GM12878 (cell line): ENCODE results near the gene HIVEP3. TPM values are rescaled to one million over a fixed set of nuclear protein-coding genes. Genes with fewer than 3 reads are reported as not detected.
A peak's percentile ranks its signal among the peaks of the same experiment; 100 is the strongest.

Experiments used
- ATAC-seq: fragments of 200-7000 bp; cut with Tn5 transposase; 3 replicates; pipeline ENCODE4 v1.9.1; 2020; ENCODE audit warnings: mild to moderate bottlenecking, moderate library complexity
- BruUV-seq: library from RNA; stranded (reverse); fragments of 400-500 nt; replicated peaks from 2 replicates; lab custom pipeline; 2021; lab: Mats Ljungman, UMichigan
- CTCF ChIA-PET: fragments of 300-600 bp; sonication (Branson Sonifier 250); formaldehyde crosslinking; extraction: SDS; loops from one replicate; lab custom pipeline; 2021; ENCODE audit warnings: inconsistent platforms; lab: Yijun Ruan, JAX
- POLR2A ChIA-PET: fragments of 350-600 bp; formaldehyde crosslinking; extraction: SDS; loops from one replicate; lab custom pipeline; 2021; ENCODE audit warnings: inconsistent platforms; lab: Charles Lee
- RAD21 ChIA-PET: fragments of 300-600 bp; sonication (Branson Sonifier 250); formaldehyde crosslinking; loops from one replicate; lab custom pipeline; 2023; ENCODE audit warnings: antibody characterized with exemption; ENCODE audit not compliant: unreplicated experiment; lab: Charles Lee
- SMC1A ChIA-PET: fragments of 300-600 bp; sonication (Branson Sonifier 250); formaldehyde crosslinking; loops from one replicate; lab custom pipeline; 2023; ENCODE audit not compliant: unreplicated experiment, uncharacterized antibody; lab: Charles Lee
- DNase-seq: peaks from one replicate; pipeline ENCODE4 v3.0.0-alpha.2; 2011; ENCODE audit warnings: low read depth, low spot score
- FAIRE-seq: peaks from 3 replicates; lab custom pipeline; 2011; peaks lifted over from hg19 to GRCh38; lab: Jason Lieb, UNC
- H2AFZ ChIP-seq: 2 replicates; pipeline ENCODE4 v1.6.0; 2011; ENCODE audit warnings: low read depth, low read length, control low read depth; ENCODE audit not compliant: control insufficient read depth
- H3K27ac ChIP-seq: 2 replicates; pipeline ENCODE4 v1.5.1; 2011; ENCODE audit warnings: control low read depth; ENCODE audit not compliant: control insufficient read depth, insufficient read depth
- H3K27me3 ChIP-seq, 2 experiments: replicated peaks in 1 of 2; 2 replicates each; pipeline versions ENCODE4 v1.6.0 to v1.6.1; 2011; ENCODE audit warnings: low read length in 1 of 2; ENCODE audit not compliant: control insufficient read depth in 2 of 2, insufficient read depth in 2 of 2
- H3K36me3 ChIP-seq, 2 experiments: 2 replicates each; pipeline ENCODE4 v1.5.1; 2011; ENCODE audit warnings: low read length in 1 of 2; ENCODE audit not compliant: control insufficient read depth in 2 of 2, insufficient read depth in 2 of 2
- H3K4me1 ChIP-seq: 2 replicates; pipeline ENCODE4 v1.6.1; 2011; ENCODE audit warnings: mild to moderate bottlenecking, low read length, moderate library complexity, mixed read lengths; ENCODE audit not compliant: control insufficient read depth, insufficient read depth
- H3K4me2 ChIP-seq: 2 replicates; pipeline ENCODE4 v1.6.0; 2011; ENCODE audit warnings: control low read depth; ENCODE audit not compliant: control insufficient read depth, insufficient read depth
- H3K4me3 ChIP-seq: fragments of 200-600 bp; sonication (generic); 2 replicates; pipeline ENCODE4 v1.5.1; 2016
- H3K79me2 ChIP-seq: 2 replicates; pipeline ENCODE4 v1.6.0; 2011; ENCODE audit warnings: low read length; ENCODE audit not compliant: control insufficient read depth, insufficient read depth
- H3K9ac ChIP-seq: 2 replicates; pipeline ENCODE4 v1.8.0; 2011; ENCODE audit warnings: low read length, control low read depth, mixed read lengths; ENCODE audit not compliant: control insufficient read depth, insufficient read depth
- H3K9me3 ChIP-seq: replicated peaks from 3 replicates; pipeline ENCODE4 v1.5.1; 2011; ENCODE audit warnings: mild to moderate bottlenecking, low read length; ENCODE audit not compliant: control insufficient read depth, insufficient read depth
- H4K20me1 ChIP-seq: 2 replicates; pipeline ENCODE4 v1.6.0; 2011; ENCODE audit not compliant: control insufficient read depth, insufficient read depth
- ATF7 ChIP-seq: fragments of 450-650 bp; IDR thresholded peaks from 2 replicates; pipeline ENCODE4 v1.6.1; 2016; ENCODE audit warnings: low read depth, mild to moderate bottlenecking
- CHD1 ChIP-seq: IDR thresholded peaks from 2 replicates; pipeline ENCODE4 v1.6.1; 2012; ENCODE audit warnings: low read depth, low read length, improper control_type of control experiment
- CREM ChIP-seq: IDR thresholded peaks from 2 replicates; pipeline ENCODE4 v1.6.1; 2014; ENCODE audit warnings: antibody characterized with exemption, low read depth
- DPF2 ChIP-seq: fragments of 450-650 bp; IDR thresholded peaks from 2 replicates; pipeline ENCODE4 v1.6.1; 2017; ENCODE audit warnings: mild to moderate bottlenecking
- EED ChIP-seq: sonication (generic); IDR thresholded peaks from 2 replicates; pipeline ENCODE4 v1.6.1; 2016; ENCODE audit warnings: antibody characterized with exemption, low read depth
- ESRRA ChIP-seq: IDR thresholded peaks from 2 replicates; pipeline ENCODE4 v1.6.1; 2012; ENCODE audit warnings: mild to moderate bottlenecking, low read length, improper control_type of control experiment
- GATAD2B ChIP-seq: fragments of 450-650 bp; conservative IDR thresholded peaks from 2 replicates; pipeline ENCODE4 v1.6.1; 2017; ENCODE audit warnings: low read depth, mild to moderate bottlenecking, moderate library complexity
- HDGF ChIP-seq: fragments of 450-650 bp; IDR thresholded peaks from 2 replicates; pipeline ENCODE4 v1.6.1; 2016; ENCODE audit warnings: antibody characterized with exemption
- IKZF1 ChIP-seq: fragments of 450-650 bp; conservative IDR thresholded peaks from 2 replicates; pipeline ENCODE4 v1.6.1; 2017; ENCODE audit warnings: antibody characterized with exemption, mild to moderate bottlenecking
- IKZF2 ChIP-seq, 2 experiments: fragments of 450-650 bp; IDR thresholded peaks; 2 replicates each; pipeline ENCODE4 v1.6.1; 2017; ENCODE audit warnings: mild to moderate bottlenecking in 2 of 2, moderate library complexity in 2 of 2
- PAX5 ChIP-seq: IDR thresholded peaks from 2 replicates; pipeline ENCODE4 v1.6.1; 2011; ENCODE audit warnings: low read depth, low read length, borderline replicate concordance
- POLR2A ChIP-seq: IDR thresholded peaks from 2 replicates; pipeline ENCODE4 v1.6.1; 2011; ENCODE audit warnings: low read depth, mild to moderate bottlenecking, low read length
- RUNX3 ChIP-seq: IDR thresholded peaks from 2 replicates; pipeline ENCODE4 v1.6.1; 2012; ENCODE audit warnings: low read length, inconsistent platforms
- SREBF1 ChIP-seq: IDR thresholded peaks from 2 replicates; pipeline ENCODE4 v1.6.1; 2012; ENCODE audit warnings: mild to moderate bottlenecking, low read length
- whole genome bisulfite sequencing: methylation state at CpG from one replicate; pipeline ENCODE4 v1.1.6; 2016; ENCODE audit warnings: low lambda C conversion rate; ENCODE audit not compliant: insufficient replicate concordance, insufficient coverage; ENCODE audit errors: missing lambda C conversion rate; 5-methylcytosine and 5-hydroxymethylcytosine counted together
- in situ Hi-C: fragments of 300-500 bp; cut with MboI; formaldehyde crosslinking; loops from 9 replicates; pipeline ENCODE4 v1.14.3; 2018; ENCODE audit warnings: mixed read lengths
- intact Hi-C: fragments of 100-400 bp; cut with micrococcal nuclease; formaldehyde crosslinking; loops from one replicate; pipeline ENCODE4 v1.14.2; 2022; ENCODE audit not compliant: unreplicated experiment
- polyA plus RNA-seq, 11 experiments: library from polyadenylated mRNA; depleted of rRNA in 4 of 11; unstranded in 6 of 11; stranded (reverse) in 5 of 11; fragments of >200 nt; fragmentation: Nextera tagmentation in 4 of 11; fragmentation: Illumina TruSeq in 1 of 11; extraction: Ambion mirVana in 4 of 11; extraction: Trizol in 1 of 11; gene quantifications; 1 replicate in 1 of 11; 2 replicates in 10 of 11; pipeline versions ENCODE4 v1.2.1 to v1.2.3, GENCODE V29; 2011 to 2016; ENCODE audit warnings: inconsistent platforms in 2 of 11, missing spikeins in 2 of 11, low read depth in 1 of 11
- total RNA-seq, 4 experiments: library from RNA; depleted of rRNA in 3 of 4; stranded (reverse); fragments of >200 nt in 3 of 4; fragmentation: Illumina TruSeq in 1 of 4; extraction: Trizol in 1 of 4; gene quantifications; 2 replicates each; pipeline versions ENCODE4 v1.2.1 to v1.2.3, GENCODE V29; 2013 to 2021
- TF ChIP-seq, protein P1 (sequence below): fragments of 450-650 bp; conservative IDR thresholded peaks from 2 replicates; pipeline ENCODE4 v1.6.1; 2017; ENCODE audit warnings: mild to moderate bottlenecking, moderate library complexity
- TF ChIP-seq, protein P2 (sequence below): fragments of 450-650 bp; IDR thresholded peaks from 2 replicates; pipeline ENCODE4 v1.6.1; 2017; ENCODE audit warnings: mild to moderate bottlenecking, moderate library complexity
- TF ChIP-seq, protein P3 (sequence below): IDR thresholded peaks from 2 replicates; pipeline ENCODE4 v1.6.1; 2011; ENCODE audit warnings: low read depth, mild to moderate bottlenecking, low read length, moderate library complexity, borderline replicate concordance; ENCODE audit errors: extremely low read depth

Gene HIVEP3
- total and polyA plus RNA-seq, 10 of the 15 experiments (the other 5 are each of a cell fraction or from before 2014, with no cell fraction given): 1.8 to 13.6 (median 3.8) TPM

DNA sequence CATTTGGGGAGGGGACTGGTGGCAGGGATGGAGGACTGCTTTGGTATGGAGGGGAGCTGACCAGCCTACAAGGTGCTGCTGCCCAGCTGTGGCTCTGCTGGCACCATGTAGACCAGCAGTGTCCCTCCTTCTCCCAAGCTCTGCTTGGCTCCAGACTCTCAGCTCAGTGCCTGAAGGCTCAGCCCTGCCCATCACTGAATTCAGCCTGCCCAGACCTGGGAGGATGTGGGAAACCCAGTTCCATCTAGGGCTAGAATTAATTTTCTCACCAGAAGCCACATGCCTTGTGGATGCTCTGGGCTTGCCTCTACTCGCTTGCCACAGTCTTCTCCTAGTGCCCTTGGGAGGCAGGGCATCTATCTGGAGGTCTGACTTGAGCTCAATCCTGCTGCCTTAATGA lies 239.2 kb downstream of the HIVEP3 start (continued):
- TF ChIP-seq, protein P1, sequence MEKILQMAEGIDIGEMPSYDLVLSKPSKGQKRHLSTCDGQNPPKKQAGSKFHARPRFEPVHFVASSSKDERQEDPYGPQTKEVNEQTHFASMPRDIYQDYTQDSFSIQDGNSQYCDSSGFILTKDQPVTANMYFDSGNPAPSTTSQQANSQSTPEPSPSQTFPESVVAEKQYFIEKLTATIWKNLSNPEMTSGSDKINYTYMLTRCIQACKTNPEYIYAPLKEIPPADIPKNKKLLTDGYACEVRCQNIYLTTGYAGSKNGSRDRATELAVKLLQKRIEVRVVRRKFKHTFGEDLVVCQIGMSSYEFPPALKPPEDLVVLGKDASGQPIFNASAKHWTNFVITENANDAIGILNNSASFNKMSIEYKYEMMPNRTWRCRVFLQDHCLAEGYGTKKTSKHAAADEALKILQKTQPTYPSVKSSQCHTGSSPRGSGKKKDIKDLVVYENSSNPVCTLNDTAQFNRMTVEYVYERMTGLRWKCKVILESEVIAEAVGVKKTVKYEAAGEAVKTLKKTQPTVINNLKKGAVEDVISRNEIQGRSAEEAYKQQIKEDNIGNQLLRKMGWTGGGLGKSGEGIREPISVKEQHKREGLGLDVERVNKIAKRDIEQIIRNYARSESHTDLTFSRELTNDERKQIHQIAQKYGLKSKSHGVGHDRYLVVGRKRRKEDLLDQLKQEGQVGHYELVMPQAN: no peak
- no peak for TF ChIP-seq PAX5
- no peak for TF ChIP-seq SREBF1
- TF ChIP-seq CHD1: no peak
- no peak for TF ChIP-seq DPF2
- no peak for TF ChIP-seq ATF7
- TF ChIP-seq GATAD2B: no peak

DNA sequence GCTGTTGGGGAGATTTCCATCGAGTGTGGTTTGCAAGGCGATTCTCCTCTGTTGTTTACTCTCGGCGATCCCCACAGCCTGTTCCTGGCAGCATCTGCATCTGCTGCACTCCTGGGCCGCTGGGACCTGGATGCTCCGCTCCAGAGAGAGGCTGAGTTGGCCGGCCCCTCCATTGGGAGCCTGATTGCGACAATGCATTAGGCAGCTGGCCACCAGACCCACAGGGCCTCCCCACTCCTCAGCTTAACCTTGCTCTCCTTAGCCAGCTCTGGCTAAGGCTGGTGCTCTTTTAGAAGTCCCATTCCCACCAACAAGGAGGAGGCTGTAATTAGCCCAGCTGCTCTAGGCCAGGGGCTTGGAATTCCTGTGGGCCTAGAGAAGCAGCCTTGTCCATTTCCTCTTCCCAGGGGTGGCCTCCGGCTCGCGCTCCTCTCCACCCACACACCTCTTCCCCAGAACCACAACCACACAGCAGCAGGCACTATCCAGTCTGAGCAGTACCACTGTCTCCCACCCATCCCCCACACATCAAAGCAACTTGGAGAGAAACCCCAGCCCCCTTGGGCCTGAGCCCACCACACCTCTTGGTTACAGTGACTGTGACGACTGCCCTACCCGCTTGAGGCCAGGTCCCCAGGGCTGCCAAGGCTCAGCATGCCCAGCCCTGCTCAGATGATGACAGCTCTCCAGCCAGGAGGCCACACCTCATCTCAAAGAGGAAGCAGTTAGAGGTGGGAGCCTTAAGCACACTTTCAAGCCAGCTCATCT lies 240.4 kb downstream of the HIVEP3 start:
- Histone ChIP-seq H2AFZ (peak overlapping the region; percentile 35; the same call in 1 of the 2 replicates), H3K27ac (peak overlapping the region; percentile 40; the same call in 1 of the 2 replicates), H3K36me3 (no peaks in the 10 kb centered on the region), H3K4me3 (no peak overlapping the region), H3K27me3 (no peaks in the 10 kb centered on the region)
- ATAC-seq (peak; percentile 82), DNase-seq (no peak)
- BruUV-seq: no TSS peak
- SMC1A ChIA-PET: interaction anchor here (0.7 to 3.2 kb wide), 14 partner anchors 9 to 133 kb away, joined by 3 to 11 read pairs (median 4); no protein-coding TSS in a partner anchor
- CTCF ChIA-PET: interaction anchor here (1.4 to 4.5 kb wide), 2 partner anchors 10 to 20 kb away, joined by 3 to 20 read pairs; no protein-coding TSS in a partner anchor
- RAD21 ChIA-PET: interaction anchor here (1.0 to 3.7 kb wide), 7 partner anchors 11 to 906 kb away, joined by 3 to 16 read pairs (median 4); no protein-coding TSS in a partner anchor
- TF ChIP-seq IKZF1 (peak; percentile 42; the same call in 1 of the 2 replicates), CREM (no peak), EED (peak; percentile 31; the same call in 1 of the 2 replicates), IKZF2 (IDR thresholded peaks at IDR 0.05) (peak in 1 of 2 experiments; percentile 46; a peak in 1 of 4 replicates), HDGF (peak; percentile 63; the same call in 1 of the 2 replicates), POLR2A (0 out of 2 replicates have a peak, but pooled peaks have one; percentile 24), RUNX3 (peak; percentile 49; the same call in 1 of the 2 replicates), ESRRA (no peak)
- TF ChIP-seq, protein P2, sequence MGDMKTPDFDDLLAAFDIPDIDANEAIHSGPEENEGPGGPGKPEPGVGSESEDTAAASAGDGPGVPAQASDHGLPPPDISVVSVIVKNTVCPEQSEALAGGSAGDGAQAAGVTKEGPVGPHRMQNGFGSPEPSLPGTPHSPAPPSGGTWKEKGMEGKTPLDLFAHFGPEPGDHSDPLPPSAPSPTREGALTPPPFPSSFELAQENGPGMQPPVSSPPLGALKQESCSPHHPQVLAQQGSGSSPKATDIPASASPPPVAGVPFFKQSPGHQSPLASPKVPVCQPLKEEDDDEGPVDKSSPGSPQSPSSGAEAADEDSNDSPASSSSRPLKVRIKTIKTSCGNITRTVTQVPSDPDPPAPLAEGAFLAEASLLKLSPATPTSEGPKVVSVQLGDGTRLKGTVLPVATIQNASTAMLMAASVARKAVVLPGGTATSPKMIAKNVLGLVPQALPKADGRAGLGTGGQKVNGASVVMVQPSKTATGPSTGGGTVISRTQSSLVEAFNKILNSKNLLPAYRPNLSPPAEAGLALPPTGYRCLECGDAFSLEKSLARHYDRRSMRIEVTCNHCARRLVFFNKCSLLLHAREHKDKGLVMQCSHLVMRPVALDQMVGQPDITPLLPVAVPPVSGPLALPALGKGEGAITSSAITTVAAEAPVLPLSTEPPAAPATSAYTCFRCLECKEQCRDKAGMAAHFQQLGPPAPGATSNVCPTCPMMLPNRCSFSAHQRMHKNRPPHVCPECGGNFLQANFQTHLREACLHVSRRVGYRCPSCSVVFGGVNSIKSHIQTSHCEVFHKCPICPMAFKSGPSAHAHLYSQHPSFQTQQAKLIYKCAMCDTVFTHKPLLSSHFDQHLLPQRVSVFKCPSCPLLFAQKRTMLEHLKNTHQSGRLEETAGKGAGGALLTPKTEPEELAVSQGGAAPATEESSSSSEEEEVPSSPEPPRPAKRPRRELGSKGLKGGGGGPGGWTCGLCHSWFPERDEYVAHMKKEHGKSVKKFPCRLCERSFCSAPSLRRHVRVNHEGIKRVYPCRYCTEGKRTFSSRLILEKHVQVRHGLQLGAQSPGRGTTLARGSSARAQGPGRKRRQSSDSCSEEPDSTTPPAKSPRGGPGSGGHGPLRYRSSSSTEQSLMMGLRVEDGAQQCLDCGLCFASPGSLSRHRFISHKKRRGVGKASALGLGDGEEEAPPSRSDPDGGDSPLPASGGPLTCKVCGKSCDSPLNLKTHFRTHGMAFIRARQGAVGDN: peak; percentile 29; the same call in 1 of the 2 replicates
- TF ChIP-seq, protein P3, sequence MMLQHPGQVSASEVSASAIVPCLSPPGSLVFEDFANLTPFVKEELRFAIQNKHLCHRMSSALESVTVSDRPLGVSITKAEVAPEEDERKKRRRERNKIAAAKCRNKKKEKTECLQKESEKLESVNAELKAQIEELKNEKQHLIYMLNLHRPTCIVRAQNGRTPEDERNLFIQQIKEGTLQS: no peak
- TF ChIP-seq, all 136 proteins: peak for 7
- peaks cover 43% of the 10 kb centered on the region for H3K4me1 ChIP-seq
- H3K9ac ChIP-seq: peak overlapping the region; percentile 41; the same call in 1 of the 2 replicates
- intact Hi-C loops: no loop called here
- no peaks in the 10 kb centered on the region for H3K79me2 ChIP-seq
- 60% methylated on average over 13 of the region's 13 CpGs for WGBS
- in situ Hi-C loops: no loop called here
- peak overlapping the region; percentile 56; the same call in 1 of the 2 replicates for H3K4me2 ChIP-seq
- POLR2A ChIA-PET: interaction anchor here (0.9 to 2.7 kb wide), 5 partner anchors 11 to 24 kb away, joined by 3 to 20 read pairs (median 4); no protein-coding TSS in a partner anchor
- no peaks in the 10 kb centered on the region for H3K9me3 ChIP-seq
- FAIRE-seq: peak; percentile 74
- H4K20me1 ChIP-seq: no peaks in the 10 kb centered on the region
